HG03439 (cell line): Measurements from ENCODE around the gene SPRTN.

Source experiments
- ATAC-seq: cut with Tn5 transposase; IDR thresholded peaks from one replicate; pipeline ENCODE4 v1.9.1; 2021; ENCODE audit warnings: mild to moderate bottlenecking, moderate library complexity; ENCODE audit not compliant: unreplicated experiment

Gene SPRTN

DNA sequence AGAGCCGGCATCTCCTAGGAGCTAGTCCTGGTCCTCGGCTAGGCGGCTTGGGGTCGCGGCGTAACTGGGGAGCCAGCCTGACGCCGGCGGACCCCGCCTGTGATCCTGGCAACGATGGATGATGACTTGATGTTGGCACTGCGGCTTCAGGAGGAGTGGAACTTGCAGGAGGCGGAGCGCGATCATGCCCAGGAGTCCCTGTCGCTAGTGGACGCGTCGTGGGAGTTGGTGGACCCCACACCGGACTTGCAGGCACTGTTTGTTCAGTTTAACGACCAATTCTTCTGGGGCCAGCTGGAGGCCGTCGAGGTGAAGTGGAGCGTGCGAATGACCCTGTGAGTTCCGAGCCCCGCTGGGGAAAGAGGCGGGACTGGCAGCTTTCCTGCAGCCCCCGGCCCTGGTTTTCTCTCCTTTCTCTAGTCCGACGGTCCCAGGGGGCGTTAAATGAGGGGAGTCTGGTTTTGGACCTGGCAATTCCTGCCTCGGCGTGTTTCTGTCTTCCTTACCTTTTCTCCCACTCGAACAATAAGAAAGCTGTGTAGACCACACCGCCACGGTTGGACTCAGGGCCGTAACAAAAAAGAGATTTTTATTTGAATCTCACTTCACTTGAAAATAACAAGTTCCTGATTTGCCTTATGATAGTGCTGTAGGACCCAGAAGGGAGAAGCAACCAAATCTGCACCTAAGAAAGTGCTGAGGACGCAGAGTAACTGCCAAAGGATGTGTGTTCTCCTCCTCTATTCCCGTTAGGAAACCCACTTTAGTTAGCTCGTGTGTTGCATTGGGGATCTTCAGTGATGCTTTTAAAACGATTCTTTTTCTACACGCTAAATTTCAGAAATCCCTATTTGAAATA, at the start of gene SPRTN:
Gene SPRTN, plus strand, starts transcription at position 24 of the 859 bp plus-strand sequence. Its CDS starts 91 bp downstream, at position 115.
- peak; percentile 7 for ATAC-seq

GRCh38 chr1:231295938-231296337, 42.2 kb upstream of the SPRTN start:
- no peak for ATAC-seq

DNA sequence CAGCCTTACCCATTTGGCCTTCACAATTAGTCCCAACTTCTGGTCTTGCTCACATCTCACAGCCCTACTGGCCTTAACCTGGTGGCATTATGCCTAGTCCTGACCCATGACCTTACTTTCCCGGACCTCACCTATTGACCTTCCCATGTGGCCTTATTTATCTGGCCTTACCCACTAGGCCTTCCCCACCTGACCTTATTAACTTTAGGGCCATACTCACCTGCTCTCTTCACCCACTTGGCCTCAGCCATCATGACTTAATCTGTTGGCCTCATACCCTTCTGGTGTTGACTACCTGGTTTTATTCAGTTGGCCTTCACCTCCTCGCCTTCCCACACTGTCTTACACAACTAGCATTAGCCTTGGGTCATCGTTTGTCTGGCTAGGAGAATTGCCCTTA, 36.1 kb upstream of the SPRTN start:
- no peak for ATAC-seq

DNA sequence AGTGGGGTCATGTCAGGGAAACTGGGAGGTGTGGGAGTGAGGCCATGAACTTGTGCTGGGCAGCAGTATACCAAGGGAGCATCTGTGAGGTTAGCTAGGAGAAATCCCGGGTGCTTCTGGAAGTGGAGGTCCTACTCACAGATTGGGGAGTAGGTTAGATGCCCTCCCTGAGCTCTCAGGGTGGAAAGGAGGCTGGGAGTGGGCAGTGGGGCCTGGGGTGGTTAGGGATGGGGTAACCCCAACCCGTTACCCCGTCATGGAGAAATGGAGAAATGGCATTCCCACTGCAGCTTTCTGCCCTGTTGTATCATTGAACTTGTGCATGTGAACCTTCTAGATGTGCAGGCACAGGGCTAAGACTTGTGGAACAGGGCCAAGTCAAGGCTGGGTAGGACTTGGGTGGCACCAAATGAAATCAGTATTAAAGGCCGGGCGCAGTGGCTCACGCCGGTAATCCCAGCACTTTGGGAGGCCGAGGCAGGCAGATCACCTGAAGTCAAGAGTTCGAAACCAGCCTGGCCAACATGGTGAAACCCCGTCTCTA, 27.6 kb upstream of the SPRTN start:
- ATAC-seq, result no peak

DNA sequence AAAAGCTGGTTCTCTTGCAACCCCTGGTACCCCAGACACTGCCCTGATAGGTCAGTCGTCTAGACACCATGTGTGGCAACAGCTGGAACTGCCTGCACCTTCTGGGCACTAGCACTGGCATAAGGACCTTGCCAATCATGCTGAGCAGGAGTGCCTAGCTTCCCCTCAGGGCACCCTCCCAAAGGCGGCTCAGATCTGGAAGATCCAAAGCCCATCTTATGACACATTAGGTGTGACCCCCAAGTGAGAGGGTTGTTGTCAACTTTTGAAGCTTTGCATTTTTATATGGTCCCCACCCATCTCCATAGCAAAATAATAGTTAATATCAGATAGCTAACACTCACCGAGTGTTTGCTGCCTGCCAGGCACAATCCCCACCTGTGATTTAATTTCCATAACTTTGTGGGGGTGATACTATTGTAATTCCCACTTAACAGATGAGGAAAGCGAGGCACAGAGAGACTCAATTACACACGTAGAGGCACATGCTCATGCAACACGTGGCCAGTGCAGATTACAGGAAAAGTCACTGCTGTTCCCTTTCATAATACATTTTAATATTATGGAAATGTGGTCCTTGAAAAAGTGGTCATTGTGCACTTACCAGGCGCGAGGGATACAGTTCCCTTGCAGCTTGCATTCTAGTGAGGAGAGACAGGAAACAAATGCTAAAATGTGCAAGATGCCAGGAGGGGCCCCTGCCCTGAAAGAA, 26.2 kb upstream of the SPRTN start:
- no peak for ATAC-seq

GRCh38 chr1:231312432-231312788, 25.7 kb upstream of the SPRTN start:
- no peak for ATAC-seq

DNA sequence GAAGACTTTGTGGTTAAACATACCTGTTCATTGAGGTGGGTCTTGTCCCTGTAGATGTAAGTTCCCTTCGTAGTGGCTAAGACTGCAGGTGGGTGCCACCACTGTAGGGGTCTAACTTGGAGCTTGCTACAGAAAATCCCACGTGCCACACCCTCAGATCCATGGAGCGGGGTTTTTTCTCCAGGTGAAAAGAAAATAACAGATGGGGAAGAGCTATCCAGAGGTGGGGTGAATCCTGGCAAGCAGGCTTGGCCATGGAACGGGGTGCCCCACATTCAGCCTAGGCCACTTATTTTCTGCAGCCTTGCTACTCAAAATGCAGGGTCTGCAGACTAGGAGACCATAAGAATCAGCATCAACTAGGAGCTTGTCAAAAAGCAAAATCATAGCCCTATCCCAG, 24.4 kb upstream of the SPRTN start:
- no peak for ATAC-seq

- ATAC-seq, result peak; percentile 65
Observed at GRCh38 chr1:231315887-231316286, 22.2 kb upstream of the SPRTN start.

- ATAC-seq, result no peak
Observed at GRCh38 chr1:231317306-231318014, 20.6 kb upstream of the SPRTN start.

DNA sequence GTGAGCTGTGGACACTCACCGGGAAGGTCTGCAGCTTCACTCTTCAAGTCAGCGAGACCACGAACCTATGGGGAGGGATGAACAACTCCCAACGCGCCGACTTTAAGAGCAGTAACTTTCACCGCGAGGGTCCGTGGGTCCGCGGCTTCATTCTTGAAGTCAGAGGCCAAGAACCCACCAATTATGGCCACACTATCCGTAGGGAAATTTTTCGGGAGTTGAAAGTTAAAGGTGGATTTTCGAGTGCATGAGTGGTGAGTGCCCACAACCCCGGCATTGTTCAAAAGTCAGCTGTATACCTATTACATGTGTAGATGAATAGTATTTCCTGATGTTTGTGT, 20.1 kb upstream of the SPRTN start:
- no peak for ATAC-seq

DNA sequence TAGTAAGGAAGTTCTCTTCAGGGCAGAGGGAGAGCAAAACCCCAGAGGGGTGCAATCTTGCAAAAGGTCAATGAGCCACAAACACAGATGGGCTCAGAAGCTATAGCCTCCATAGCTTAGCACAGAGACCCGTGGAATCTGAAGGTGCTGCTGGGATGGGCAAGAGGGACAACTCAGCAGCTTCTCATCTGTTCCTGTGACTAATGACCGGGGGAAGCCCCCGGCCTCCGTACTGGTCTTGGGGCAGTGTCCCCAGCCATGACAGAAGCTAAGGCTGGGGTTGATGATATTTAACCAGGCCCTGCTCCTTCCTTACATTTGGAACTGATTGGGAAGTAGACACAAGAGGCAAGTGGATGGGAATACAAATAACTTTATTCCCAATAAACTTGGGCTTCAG, 19.5 kb upstream of the SPRTN start:
- ATAC-seq, result no peak

- no peak for ATAC-seq
Observed at GRCh38 chr1:231319080-231319479, 19.0 kb upstream of the SPRTN start.

DNA sequence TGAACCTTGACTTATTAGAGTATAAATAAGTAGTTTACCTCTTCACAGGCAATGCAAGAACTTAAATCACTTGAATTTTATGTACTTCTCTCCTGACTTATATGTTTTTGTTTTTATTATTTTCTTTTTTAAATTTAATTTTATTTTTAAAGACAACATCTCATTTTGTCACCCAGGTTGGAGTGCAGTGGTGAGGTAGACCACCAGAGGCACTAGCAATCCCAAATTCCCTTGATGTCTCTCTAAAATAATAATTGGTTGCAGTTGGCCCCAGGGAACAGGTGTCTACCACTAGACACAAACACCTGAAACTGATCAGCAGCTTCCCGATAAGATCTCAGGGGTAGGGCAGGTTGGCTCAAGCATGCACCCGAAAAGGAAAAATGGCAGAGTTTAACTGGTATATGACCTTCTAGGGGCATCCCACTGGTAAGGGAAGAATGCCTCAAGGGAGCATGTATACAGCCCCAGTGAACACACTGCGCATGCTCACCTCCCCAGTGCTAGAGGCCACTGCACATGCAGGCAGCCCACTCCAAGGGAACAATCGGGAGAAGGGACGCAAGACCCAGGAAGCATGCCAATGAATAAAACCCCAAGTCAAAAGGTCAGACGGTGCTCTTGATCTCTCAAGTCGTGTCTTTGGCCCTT, 15.1 kb upstream of the SPRTN start:
- no peak for ATAC-seq

DNA sequence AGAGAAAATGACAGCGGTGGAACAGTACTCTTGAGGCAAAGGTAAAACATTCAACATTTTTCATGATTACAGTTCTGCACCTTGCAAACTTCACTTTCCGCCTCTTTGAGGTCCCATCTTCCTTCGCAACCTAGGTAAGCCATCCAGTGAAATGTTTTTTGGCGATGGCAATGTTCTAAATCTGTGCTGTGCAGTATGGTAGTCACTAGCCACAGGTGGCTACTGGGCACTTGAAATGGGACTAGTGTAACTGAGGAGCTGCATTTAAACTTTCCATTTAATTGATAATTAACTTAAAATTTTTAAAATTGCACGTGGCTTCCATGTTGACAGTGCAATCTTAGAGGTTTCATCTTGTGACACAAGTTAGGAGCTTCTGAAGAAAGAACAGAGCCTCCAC, 13.4 kb upstream of the SPRTN start:
- no peak for ATAC-seq

GRCh38 chr1:231326248-231326647, 11.8 kb upstream of the SPRTN start:
- no peak for ATAC-seq

DNA sequence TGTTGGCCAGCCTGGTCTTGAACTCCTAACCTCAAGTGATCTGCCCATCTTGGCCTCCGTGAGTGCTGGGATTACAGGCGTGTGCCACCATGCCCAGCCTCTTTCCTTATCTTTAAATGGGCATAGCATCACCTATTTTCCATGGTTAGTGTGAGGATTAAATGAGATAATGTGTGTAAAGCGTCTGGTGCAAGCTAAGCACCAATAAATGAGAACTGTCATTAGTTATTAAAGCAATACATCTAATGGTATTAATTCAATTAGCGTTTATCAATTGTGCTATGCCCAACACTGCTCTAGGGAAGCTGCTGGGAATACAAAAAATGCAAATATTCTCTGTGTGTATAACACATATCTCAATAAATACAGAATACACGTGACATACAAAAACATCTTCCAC, 10.5 kb upstream of the SPRTN start:
- ATAC-seq, result no peak

DNA sequence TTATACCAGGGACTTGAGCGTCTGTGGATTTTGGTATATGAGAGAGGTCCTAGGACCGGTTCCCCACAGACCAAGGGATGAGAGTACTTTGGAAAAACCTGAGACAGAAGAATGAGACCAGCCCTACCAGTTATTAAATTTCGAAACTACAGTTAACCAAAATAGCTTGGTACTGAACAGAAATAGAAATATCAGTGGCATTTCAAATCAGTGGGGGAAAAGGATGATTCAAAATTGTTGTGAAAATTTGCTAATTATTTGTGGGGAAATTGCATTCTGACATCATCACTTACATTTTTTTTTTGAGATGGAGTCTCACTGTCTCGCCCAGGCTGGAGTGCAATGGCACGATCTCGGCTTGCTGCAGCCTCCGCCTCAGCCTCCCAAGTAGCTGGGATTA, 8.6 kb upstream of the SPRTN start:
- ATAC-seq, result no peak

DNA sequence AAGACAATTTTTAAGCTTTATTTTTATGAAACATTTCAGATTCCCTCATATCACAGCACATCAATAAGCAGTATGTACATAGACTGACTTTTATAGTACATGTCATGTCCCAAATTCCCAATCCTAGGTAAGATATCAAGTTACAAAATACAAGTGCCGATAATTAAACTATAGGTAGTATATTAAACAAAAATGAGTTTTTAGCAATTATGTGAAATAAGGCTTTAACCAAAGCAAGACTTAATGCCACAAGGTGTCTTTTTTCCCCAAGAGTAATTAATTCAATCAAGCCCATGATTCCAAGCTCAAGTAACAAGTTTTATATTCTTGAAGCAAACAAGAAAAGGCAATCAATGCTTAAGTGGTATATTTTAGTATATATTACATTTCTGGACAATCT, 5.3 kb upstream of the SPRTN start:
- no peak for ATAC-seq

DNA sequence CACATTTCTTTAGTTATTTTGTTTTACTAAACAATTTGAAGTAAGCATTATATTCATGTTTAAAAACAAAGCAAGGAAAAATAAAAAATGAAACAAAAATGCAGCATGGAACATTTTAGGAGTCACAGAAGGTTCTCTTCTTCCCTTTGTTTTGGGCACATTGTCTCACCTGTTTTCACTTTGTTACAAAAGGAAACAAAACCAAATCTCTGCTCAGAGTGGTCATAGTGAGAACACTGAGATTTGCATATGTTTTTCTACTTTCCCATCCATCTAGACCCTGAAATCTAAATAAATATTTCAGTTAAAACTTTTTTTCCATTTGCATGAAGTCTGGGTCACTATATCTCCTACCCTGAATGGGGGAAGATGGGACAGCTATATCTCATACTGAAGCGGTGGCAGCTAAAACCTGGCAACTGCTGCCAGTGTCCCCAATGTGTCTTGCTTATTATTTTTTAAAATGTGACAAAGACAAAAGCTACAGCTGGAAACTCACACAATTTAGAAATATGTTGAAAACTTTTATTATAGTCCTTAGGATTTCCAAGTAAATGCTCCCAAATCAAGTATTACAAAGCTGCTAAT, 3.9 kb upstream of the SPRTN start:
- ATAC-seq, result no peak

- no peak for ATAC-seq
Observed at GRCh38 chr1:231334952-231335351, 3.1 kb upstream of the SPRTN start.
